ENCODE results near the gene ADGRL2.

Gene ADGRL2

GRCh38 chr1:81954534-81955020 is 153.8 kb downstream of the ADGRL2 start:
- ATAC-seq (no peak), DNase-seq (no peak)
- Mint-ChIP-seq H3K27me3 (no peaks in the 10 kb centered on the region), H3K4me3 (no peak overlapping the region), H3K9me3 (no peaks in the 10 kb centered on the region), H3K4me1 (no peaks in the 10 kb centered on the region), H3K27ac (no peak overlapping the region)

- no peaks in the 10 kb centered on the region for H3K9me3 Mint-ChIP-seq
- H3K27me3 Mint-ChIP-seq: no peaks in the 10 kb centered on the region
- H3K4me3 Mint-ChIP-seq: no peak overlapping the region
- no peak for ATAC-seq
- no peak for DNase-seq
- no peak overlapping the region for H3K27ac Mint-ChIP-seq
- no peaks in the 10 kb centered on the region for H3K4me1 Mint-ChIP-seq
Observed at GRCh38 chr1:81967951-81968350, 167.2 kb downstream of the ADGRL2 start.

- DNase-seq (no peak), ATAC-seq (no peak)
- H3K9me3 Mint-ChIP-seq: no peaks in the 10 kb centered on the region
- no peaks in the 10 kb centered on the region for H3K27me3 Mint-ChIP-seq
- H3K4me3 Mint-ChIP-seq: no peak overlapping the region
- H3K27ac Mint-ChIP-seq: no peak overlapping the region
- no peaks in the 10 kb centered on the region for H3K4me1 Mint-ChIP-seq
Observed at GRCh38 chr1:81970416-81970815, 169.7 kb downstream of the ADGRL2 start.

GRCh38 chr1:81974222-81974841 is 173.6 kb downstream of the ADGRL2 start:
- Mint-ChIP-seq H3K27me3 (no peaks in the 10 kb centered on the region), H3K27ac (no peak overlapping the region), H3K9me3 (no peaks in the 10 kb centered on the region), H3K4me1 (no peaks in the 10 kb centered on the region), H3K4me3 (no peak overlapping the region)
- no peak for DNase-seq
- ATAC-seq: no peak

GRCh38 chr1:81974883-81975555 is 174.3 kb downstream of the ADGRL2 start:
- Mint-ChIP-seq H3K4me3 (no peak overlapping the region), H3K27ac (no peak overlapping the region), H3K4me1 (no peaks in the 10 kb centered on the region), H3K27me3 (no peaks in the 10 kb centered on the region), H3K9me3 (no peaks in the 10 kb centered on the region)
- DNase-seq (no peak), ATAC-seq (no peak)

- H3K9me3 Mint-ChIP-seq: no peaks in the 10 kb centered on the region
- no peaks in the 10 kb centered on the region for H3K4me1 Mint-ChIP-seq
- H3K4me3 Mint-ChIP-seq: no peak overlapping the region
- ATAC-seq: no peak
- H3K27ac Mint-ChIP-seq: no peak overlapping the region
- H3K27me3 Mint-ChIP-seq: no peaks in the 10 kb centered on the region
- no peak for DNase-seq
Observed at GRCh38 chr1:81976539-81976938, 175.8 kb downstream of the ADGRL2 start.

- Mint-ChIP-seq H3K4me1 (no peaks in the 10 kb centered on the region), H3K27ac (no peak overlapping the region), H3K4me3 (no peak overlapping the region), H3K27me3 (no peaks in the 10 kb centered on the region), H3K9me3 (no peaks in the 10 kb centered on the region)
- ATAC-seq (no peak), DNase-seq (no peak)
Observed at GRCh38 chr1:81978945-81979344, 178.2 kb downstream of the ADGRL2 start.

- DNase-seq (no peak), ATAC-seq (no peak)
- H3K4me1 Mint-ChIP-seq: no peaks in the 10 kb centered on the region
- H3K27me3 Mint-ChIP-seq: no peaks in the 10 kb centered on the region
- no peak overlapping the region for H3K4me3 Mint-ChIP-seq
- no peak overlapping the region for H3K27ac Mint-ChIP-seq
- no peaks in the 10 kb centered on the region for H3K9me3 Mint-ChIP-seq
Observed at GRCh38 chr1:81982523-81982922, 181.8 kb downstream of the ADGRL2 start.

- DNase-seq (no peak), ATAC-seq (no peak)
- Mint-ChIP-seq H3K4me3 (no peak overlapping the region), H3K27me3 (no peaks in the 10 kb centered on the region), H3K27ac (no peak overlapping the region), H3K9me3 (no peaks in the 10 kb centered on the region), H3K4me1 (no peaks in the 10 kb centered on the region)
Observed at GRCh38 chr1:81989524-81989923, 188.8 kb downstream of the ADGRL2 start.

GRCh38 chr1:81990241-81990640 is 189.5 kb downstream of the ADGRL2 start:
- H3K27ac Mint-ChIP-seq: no peak overlapping the region
- no peaks in the 10 kb centered on the region for H3K4me1 Mint-ChIP-seq
- no peaks in the 10 kb centered on the region for H3K9me3 Mint-ChIP-seq
- H3K27me3 Mint-ChIP-seq: no peaks in the 10 kb centered on the region
- no peak for ATAC-seq
- H3K4me3 Mint-ChIP-seq: no peak overlapping the region
- DNase-seq: no peak

- Mint-ChIP-seq H3K4me1 (no peaks in the 10 kb centered on the region), H3K9me3 (no peaks in the 10 kb centered on the region), H3K27me3 (no peaks in the 10 kb centered on the region), H3K27ac (no peak overlapping the region), H3K4me3 (no peak overlapping the region)
- ATAC-seq (no peak), DNase-seq (no peak)
Observed at GRCh38 chr1:81998165-81998564, 197.4 kb downstream of the ADGRL2 start.

- no peaks in the 10 kb centered on the region for H3K27me3 Mint-ChIP-seq
- H3K4me1 Mint-ChIP-seq: no peaks in the 10 kb centered on the region
- DNase-seq (no peak), ATAC-seq (no peak)
- H3K4me3 Mint-ChIP-seq: no peak overlapping the region
- no peaks in the 10 kb centered on the region for H3K9me3 Mint-ChIP-seq
- no peak overlapping the region for H3K27ac Mint-ChIP-seq
Observed at GRCh38 chr1:81999364-81999763, 198.6 kb downstream of the ADGRL2 start.

- Mint-ChIP-seq H3K9me3 (no peaks in the 10 kb centered on the region), H3K27me3 (no peaks in the 10 kb centered on the region), H3K27ac (no peak overlapping the region), H3K4me1 (no peaks in the 10 kb centered on the region), H3K4me3 (no peak overlapping the region)
- ATAC-seq: no peak
- DNase-seq: no peak
Observed at GRCh38 chr1:82000221-82000620, 199.5 kb downstream of the ADGRL2 start.

GRCh38 chr1:82001345-82001744 is 200.6 kb downstream of the ADGRL2 start:
- Mint-ChIP-seq H3K27ac (no peak overlapping the region), H3K4me1 (no peaks in the 10 kb centered on the region), H3K4me3 (no peak overlapping the region), H3K27me3 (no peaks in the 10 kb centered on the region), H3K9me3 (no peaks in the 10 kb centered on the region)
- ATAC-seq (no peak), DNase-seq (no peak)

GRCh38 chr1:82007804-82008203 is 207.1 kb downstream of the ADGRL2 start:
- no peaks in the 10 kb centered on the region for H3K27me3 Mint-ChIP-seq
- no peaks in the 10 kb centered on the region for H3K4me1 Mint-ChIP-seq
- no peak overlapping the region for H3K4me3 Mint-ChIP-seq
- H3K9me3 Mint-ChIP-seq: peaks cover 0 to 8% of the 10 kb centered on the region in 2 donors
- DNase-seq: no peak
- no peak overlapping the region for H3K27ac Mint-ChIP-seq
- no peak for ATAC-seq

GRCh38 chr1:82013702-82014101 is 213.0 kb downstream of the ADGRL2 start:
- Mint-ChIP-seq H3K9me3 (peaks cover 0 to 7% of the 10 kb centered on the region in 2 donors), H3K27me3 (no peaks in the 10 kb centered on the region), H3K4me3 (no peak overlapping the region), H3K4me1 (no peaks in the 10 kb centered on the region), H3K27ac (peak overlapping the region in 1 of 2 donors; percentile 28)
- no peak for ATAC-seq
- DNase-seq: no peak

- ATAC-seq (no peak), DNase-seq (no peak)
- H3K27ac Mint-ChIP-seq: no peak overlapping the region
- H3K27me3 Mint-ChIP-seq: no peaks in the 10 kb centered on the region
- H3K4me1 Mint-ChIP-seq: no peaks in the 10 kb centered on the region
- H3K9me3 Mint-ChIP-seq: peaks cover 7 to 13% of the 10 kb centered on the region in 2 donors
- H3K4me3 Mint-ChIP-seq: no peak overlapping the region
Observed at GRCh38 chr1:82015444-82015843, 214.7 kb downstream of the ADGRL2 start.

Data from stimulated activated naive CD8-positive, alpha-beta T cell treated with anti-CD3 and anti-CD28 coated beads, Interleukin-15, amount 100 ng/mL, for 72 hours (primary cell).